Measurements from ENCODE around the gene CYP1B1. TPM values are rescaled to one million over a fixed set of nuclear protein-coding genes. Genes with fewer than 3 reads are reported as not detected.

The CYP1B1 gene
- total and polyA plus RNA-seq, 2 of the 4 experiments (the other 2 are of a cell fraction): 0.65 to 1.1 TPM

- CTCF ChIA-PET: no interaction called here
- POLR2A ChIA-PET (ENCODE audit: unreplicated experiment): no interaction called here
- TF ChIP-seq USF2 (IDR thresholded peaks at IDR 0.05; ENCODE audit: low read depth, low read length) (no peak), BHLHE40 (IDR thresholded peaks at IDR 0.05; ENCODE audit: low read depth, low read length) (no peak), ELK1 (IDR thresholded peaks at IDR 0.05; ENCODE audit: borderline replicate concordance, low read depth, low read length) (no peak), RCOR1 (IDR thresholded peaks at IDR 0.05; ENCODE audit: insufficient replicate concordance, low read length) (no peak), CTCF (conservative IDR thresholded peaks at IDR 0.05; ENCODE audit: low read depth, low read length) (no peak), NFE2L2 (IDR thresholded peaks at IDR 0.05; ENCODE audit: low read depth, low read length) (no peak), FOS (IDR thresholded peaks at IDR 0.05; ENCODE audit: low read depth, low read length) (no peak), MAFK (IDR thresholded peaks at IDR 0.05; ENCODE audit: low read depth, low read length) (no peak), POLR2A (IDR thresholded peaks at IDR 0.05; ENCODE audit: low read depth, low read length) (no peak), RFX5 (IDR thresholded peaks at IDR 0.05; ENCODE audit: low read depth, low read length) (no peak), RAD21 (IDR thresholded peaks at IDR 0.05; ENCODE audit: low read length) (no peak), SMC3 (IDR thresholded peaks at IDR 0.05; ENCODE audit: low read depth, low read length) (no peak), MXI1 (IDR thresholded peaks at IDR 0.05; ENCODE audit: borderline replicate concordance, low read depth, low read length) (no peak), CHD1 (IDR thresholded peaks at IDR 0.05; ENCODE audit: low read depth, low read length) (no peak), CEBPB (IDR thresholded peaks at IDR 0.05; ENCODE audit: low read depth, low read length) (no peak)
Measured at GRCh38 chr2:38113981-38114708, 38.2 kb upstream of the CYP1B1 start.

More at GRCh38 chr2:38113981-38114708, 38.2 kb upstream of the CYP1B1 start:
- DNase-seq: peak; percentile 51
- intact Hi-C loops (cut with micrococcal nuclease): no loop called here
- no peak overlapping the region for H3K4me2 ChIP-seq (ENCODE audit: low read depth, low read length)
- peak overlapping the region; percentile 42 for H2BK20ac ChIP-seq (ENCODE audit: low read depth, low read length)
- no peaks in the 10 kb centered on the region for H3K9me1 ChIP-seq (ENCODE audit: insufficient read depth, low read length)
- H2AFZ ChIP-seq (replicated peaks; ENCODE audit: low read length, poor library complexity): no peak overlapping the region
- no peaks in the 10 kb centered on the region for H3K36me3 ChIP-seq (ENCODE audit: control insufficient read depth, insufficient read depth, low read length)
- peaks cover 13% of the 10 kb centered on the region; the same call in 1 of the 2 replicates for H3K27me3 ChIP-seq (ENCODE audit: control insufficient read depth, insufficient read depth, low read length)
- no peak overlapping the region for H2BK5ac ChIP-seq (ENCODE audit: low read depth, low read length, poor library complexity, severe bottlenecking)
- dilution Hi-C loops (cut with HindIII; ENCODE audit: low sequenced_read_pairs, unreplicated experiment): no loop called here
- peaks cover 4% of the 10 kb centered on the region; the same call in 1 of the 2 replicates for H3K4me1 ChIP-seq (ENCODE audit: control insufficient read depth, insufficient read depth, low read length)
- WGBS, 2 experiments (ENCODE audit: extremely low coverage in 2 of 2, insufficient read length in 1 of 2): no CpG with 5 or more reads among the region's 4 CpGs
- no peak overlapping the region for H4K8ac ChIP-seq (ENCODE audit: low read depth in 2 of 2, low read length in 2 of 2)
- no peak overlapping the region for H3K9ac ChIP-seq (ENCODE audit: low read depth, low read length)
- 0 out of 2 replicates have a peak overlapping the region, but pooled peaks have one; percentile 33 for H3K4ac ChIP-seq (ENCODE audit: low read depth, low read length)
- peak overlapping the region; percentile 25 for H4K91ac ChIP-seq (ENCODE audit: insufficient read depth, low read depth, low read length)
- no peak for ATAC-seq (ENCODE audit: low read depth)
- H3K18ac ChIP-seq (ENCODE audit: low read depth, low read length): peak overlapping the region; percentile 20; the same call in 1 of the 2 replicates
- no peak overlapping the region for H3K23ac ChIP-seq (ENCODE audit: low read depth, low read length)
- no peak overlapping the region for H3K56ac ChIP-seq (ENCODE audit: extremely low read depth, insufficient read depth, low read length)
- 0 out of 2 replicates have a peak overlapping the region, but pooled peaks have one; percentile 26 for H2AK5ac ChIP-seq (ENCODE audit: low read depth, low read length)
- no peak overlapping the region for H3K27ac ChIP-seq (ENCODE audit: insufficient read depth, low read length)
- H3K4me3 ChIP-seq (ENCODE audit: insufficient read depth, low read depth, low read length): no peak overlapping the region
- H2BK15ac ChIP-seq (ENCODE audit: low read depth, low read length): peak overlapping the region; percentile 39; the same call in 1 of the 3 replicates
- no peaks in the 10 kb centered on the region for H3K79me1 ChIP-seq (ENCODE audit: low read depth in 1 of 2, low read length in 2 of 2)
- peak overlapping the region; percentile 46; the same call in 1 of the 2 replicates for H2BK120ac ChIP-seq (ENCODE audit: low read depth, low read length)
- no peak overlapping the region; the same call in 1 of the 2 replicates for H4K5ac ChIP-seq (ENCODE audit: low read depth, low read length)
- no peak overlapping the region for H3K14ac ChIP-seq (replicated peaks; ENCODE audit: low read depth, low read length)
- in situ Hi-C loops (cut with MboI; ENCODE audit: low sequenced_read_pairs): no loop called here
- no peaks in the 10 kb centered on the region for H3K9me3 ChIP-seq (ENCODE audit: control insufficient read depth, insufficient read depth, low read length)
- BruUV-seq (replicated peaks): no TSS peak
- no peaks in the 10 kb centered on the region for H4K20me1 ChIP-seq (ENCODE audit: insufficient read depth, low read length)
- no peak overlapping the region for H2AK9ac ChIP-seq (replicated peaks; ENCODE audit: low read depth, low read length, poor library complexity)

Measured in IMR-90 (cell line).